Astrocyte (in vitro differentiated cells and primary cell): ENCODE data around the gene PIAS1.

Experiments
- EZH2 ChIP-seq: IDR thresholded peaks from 2 replicates; pipeline ENCODE4 v1.6.1; 2012; ENCODE audit warnings: mild to moderate bottlenecking, low read length, inconsistent platforms; ENCODE audit not compliant: insufficient read depth
- TF ChIP-seq, protein P1 (sequence below): IDR thresholded peaks from 2 replicates; pipeline ENCODE4 v1.5.1; 2011; ENCODE audit warnings: low read depth, mild to moderate bottlenecking, inconsistent platforms, low read length, moderate library complexity; ENCODE audit not compliant: insufficient read depth

- TF ChIP-seq, protein P1, sequence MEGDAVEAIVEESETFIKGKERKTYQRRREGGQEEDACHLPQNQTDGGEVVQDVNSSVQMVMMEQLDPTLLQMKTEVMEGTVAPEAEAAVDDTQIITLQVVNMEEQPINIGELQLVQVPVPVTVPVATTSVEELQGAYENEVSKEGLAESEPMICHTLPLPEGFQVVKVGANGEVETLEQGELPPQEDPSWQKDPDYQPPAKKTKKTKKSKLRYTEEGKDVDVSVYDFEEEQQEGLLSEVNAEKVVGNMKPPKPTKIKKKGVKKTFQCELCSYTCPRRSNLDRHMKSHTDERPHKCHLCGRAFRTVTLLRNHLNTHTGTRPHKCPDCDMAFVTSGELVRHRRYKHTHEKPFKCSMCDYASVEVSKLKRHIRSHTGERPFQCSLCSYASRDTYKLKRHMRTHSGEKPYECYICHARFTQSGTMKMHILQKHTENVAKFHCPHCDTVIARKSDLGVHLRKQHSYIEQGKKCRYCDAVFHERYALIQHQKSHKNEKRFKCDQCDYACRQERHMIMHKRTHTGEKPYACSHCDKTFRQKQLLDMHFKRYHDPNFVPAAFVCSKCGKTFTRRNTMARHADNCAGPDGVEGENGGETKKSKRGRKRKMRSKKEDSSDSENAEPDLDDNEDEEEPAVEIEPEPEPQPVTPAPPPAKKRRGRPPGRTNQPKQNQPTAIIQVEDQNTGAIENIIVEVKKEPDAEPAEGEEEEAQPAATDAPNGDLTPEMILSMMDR: no peak
- TF ChIP-seq EZH2: no peak
These were observed 89.0 kb downstream of the PIAS1 start for GRCh38 chr15:68143129-68143528.
